DMS79 (cell line): ENCODE data around the gene DOCK3.
"Not testable (repeated sequence)": the region's sequence is repeated elsewhere in the genome, so short reads cannot be mapped to it uniquely, and the experiment has no call there.

Experiments
- DNase-seq: peaks from one replicate; lab custom pipeline; 2025; lab: John Stamatoyannopoulos, UW

The DOCK3 gene

GRCh38 chr3:51099794-51100535 lies 425.2 kb downstream of the DOCK3 start:
- no peak for DNase-seq

- no peak for DNase-seq
Observed at GRCh38 chr3:51100536-51100851, 425.8 kb downstream of the DOCK3 start.

- no peak for DNase-seq
Observed at GRCh38 chr3:51102396-51102795, 427.7 kb downstream of the DOCK3 start.

- DNase-seq: no peak
Observed at GRCh38 chr3:51106242-51106876, 431.6 kb downstream of the DOCK3 start.

GRCh38 chr3:51110586-51110985 lies 435.9 kb downstream of the DOCK3 start:
- no peak for DNase-seq

- DNase-seq: no peak
Observed at GRCh38 chr3:51122944-51123343, 448.2 kb downstream of the DOCK3 start.

GRCh38 chr3:51123531-51123930 lies 448.8 kb downstream of the DOCK3 start:
- DNase-seq: no peak

- DNase-seq: not testable (repeated sequence)
Observed at GRCh38 chr3:51131607-51132006, 456.9 kb downstream of the DOCK3 start.

- DNase-seq: no peak
Observed at GRCh38 chr3:51137715-51138114, 463.0 kb downstream of the DOCK3 start.

- DNase-seq: no peak
Observed at GRCh38 chr3:51139616-51140015, 464.9 kb downstream of the DOCK3 start.

GRCh38 chr3:51141573-51141972 lies 466.8 kb downstream of the DOCK3 start:
- no peak for DNase-seq

GRCh38 chr3:51145811-51146585 lies 471.3 kb downstream of the DOCK3 start:
- DNase-seq: no peak

- no peak for DNase-seq
Observed at GRCh38 chr3:51146781-51147180, 472.1 kb downstream of the DOCK3 start.

- DNase-seq: no peak
Observed at GRCh38 chr3:51156147-51156546, 481.4 kb downstream of the DOCK3 start.

- DNase-seq: no peak
Observed at GRCh38 chr3:51163051-51163450, 488.3 kb downstream of the DOCK3 start.

GRCh38 chr3:51173518-51174271 lies 499.0 kb downstream of the DOCK3 start:
- no peak for DNase-seq

GRCh38 chr3:51176923-51177322 lies 502.2 kb downstream of the DOCK3 start:
- no peak for DNase-seq

GRCh38 chr3:51186446-51186845 lies 511.7 kb downstream of the DOCK3 start:
- not testable (repeated sequence) for DNase-seq

- no peak for DNase-seq
Observed at GRCh38 chr3:51190199-51190598, 515.5 kb downstream of the DOCK3 start.

GRCh38 chr3:51190827-51191226 lies 516.1 kb downstream of the DOCK3 start:
- no peak for DNase-seq

GRCh38 chr3:51191768-51192167 lies 517.0 kb downstream of the DOCK3 start:
- no peak for DNase-seq

GRCh38 chr3:51198477-51198876 lies 523.8 kb downstream of the DOCK3 start:
- no peak for DNase-seq
